ENCODE data around the gene PPA1.
"Not testable (repeated sequence)": the region's sequence is repeated elsewhere in the genome, so short reads cannot be mapped to it uniquely, and the experiment has no call there.

PPA1 gene

GRCh38 chr10:70166394-70166793 lies 66.8 kb downstream of the PPA1 start:
- Histone ChIP-seq H3K9ac (ENCODE audit: low read depth, low read length) (no peak overlapping the region), H3K27ac (ENCODE audit: low read depth, low read length) (no peak overlapping the region), H3K4me3 (ENCODE audit: low read depth, low read length) (no peak overlapping the region), H3K9me3 (ENCODE audit: control insufficient read depth, insufficient read depth, low read length) (no peaks in the 10 kb centered on the region), H3K36me3 (ENCODE audit: control insufficient read depth, insufficient read depth, low read length) (peaks cover 33% of the 10 kb centered on the region), H3K27me3 (ENCODE audit: control insufficient read depth, insufficient read depth, low read length) (no peaks in the 10 kb centered on the region), H3K4me1 (ENCODE audit: control insufficient read depth, insufficient read depth, low read length) (peaks cover 14% of the 10 kb centered on the region; the same call in 1 of the 2 replicates)

GRCh38 chr10:70164163-70164562 lies 69.1 kb downstream of the PPA1 start:
- H3K4me1 ChIP-seq (ENCODE audit: control insufficient read depth, insufficient read depth, low read length) = peaks cover 12% of the 10 kb centered on the region; the same call in 1 of the 2 replicates
- peaks cover 55% of the 10 kb centered on the region for H3K36me3 ChIP-seq (ENCODE audit: control insufficient read depth, insufficient read depth, low read length)
- H3K4me3 ChIP-seq (ENCODE audit: low read depth, low read length) = no peak overlapping the region

GRCh38 chr10:70163448-70163847 lies 69.8 kb downstream of the PPA1 start:
- Histone ChIP-seq H3K27me3 (ENCODE audit: control insufficient read depth, insufficient read depth, low read length) (no peaks in the 10 kb centered on the region), H3K9ac (ENCODE audit: low read depth, low read length) (no peak overlapping the region), H3K4me1 (ENCODE audit: control insufficient read depth, insufficient read depth, low read length) (peaks cover 8% of the 10 kb centered on the region; the same call in 1 of the 2 replicates), H3K27ac (ENCODE audit: low read depth, low read length) (no peak overlapping the region), H3K4me3 (ENCODE audit: low read depth, low read length) (no peak overlapping the region), H3K36me3 (ENCODE audit: control insufficient read depth, insufficient read depth, low read length) (peaks cover 61% of the 10 kb centered on the region), H3K9me3 (ENCODE audit: control insufficient read depth, insufficient read depth, low read length) (no peaks in the 10 kb centered on the region)

More at GRCh38 chr10:70164163-70164562, 69.1 kb downstream of the PPA1 start:
- H3K9me3 ChIP-seq (ENCODE audit: control insufficient read depth, insufficient read depth, low read length) = no peaks in the 10 kb centered on the region
- H3K27ac ChIP-seq (ENCODE audit: low read depth, low read length) = no peak overlapping the region
- no peaks in the 10 kb centered on the region for H3K27me3 ChIP-seq (ENCODE audit: control insufficient read depth, insufficient read depth, low read length)
- no peak overlapping the region for H3K9ac ChIP-seq (ENCODE audit: low read depth, low read length)

GRCh38 chr10:70162892-70163201 lies 70.4 kb downstream of the PPA1 start:
- Histone ChIP-seq H3K27ac (ENCODE audit: low read depth, low read length) (no peak overlapping the region), H3K27me3 (ENCODE audit: control insufficient read depth, insufficient read depth, low read length) (no peaks in the 10 kb centered on the region), H3K9me3 (ENCODE audit: control insufficient read depth, insufficient read depth, low read length) (no peaks in the 10 kb centered on the region), H3K4me3 (ENCODE audit: low read depth, low read length) (no peak overlapping the region), H3K36me3 (ENCODE audit: control insufficient read depth, insufficient read depth, low read length) (peaks cover 64% of the 10 kb centered on the region), H3K9ac (ENCODE audit: low read depth, low read length) (no peak overlapping the region), H3K4me1 (ENCODE audit: control insufficient read depth, insufficient read depth, low read length) (peaks cover 8% of the 10 kb centered on the region; the same call in 1 of the 2 replicates)

- H3K9ac ChIP-seq (ENCODE audit: low read depth, low read length) = no peak overlapping the region
- peaks cover 66% of the 10 kb centered on the region for H3K36me3 ChIP-seq (ENCODE audit: control insufficient read depth, insufficient read depth, low read length)
- H3K27me3 ChIP-seq (ENCODE audit: control insufficient read depth, insufficient read depth, low read length) = no peaks in the 10 kb centered on the region
- no peaks in the 10 kb centered on the region for H3K9me3 ChIP-seq (ENCODE audit: control insufficient read depth, insufficient read depth, low read length)
- no peak overlapping the region for H3K27ac ChIP-seq (ENCODE audit: low read depth, low read length)
- no peak overlapping the region for H3K4me3 ChIP-seq (ENCODE audit: low read depth, low read length)
- H3K4me1 ChIP-seq (ENCODE audit: control insufficient read depth, insufficient read depth, low read length) = peaks cover 8% of the 10 kb centered on the region; the same call in 1 of the 2 replicates
Measured at GRCh38 chr10:70162151-70162891, 70.9 kb downstream of the PPA1 start.

- Histone ChIP-seq H3K4me1 (ENCODE audit: control insufficient read depth, insufficient read depth, low read length) (peaks cover 9% of the 10 kb centered on the region), H3K27ac (ENCODE audit: low read depth, low read length) (no peak overlapping the region), H3K4me3 (ENCODE audit: low read depth, low read length) (no peak overlapping the region), H3K9ac (ENCODE audit: low read depth, low read length) (no peak overlapping the region), H3K27me3 (ENCODE audit: control insufficient read depth, insufficient read depth, low read length) (no peaks in the 10 kb centered on the region), H3K9me3 (ENCODE audit: control insufficient read depth, insufficient read depth, low read length) (no peaks in the 10 kb centered on the region), H3K36me3 (ENCODE audit: control insufficient read depth, insufficient read depth, low read length) (peaks cover 75% of the 10 kb centered on the region)
Measured at GRCh38 chr10:70160798-70161197, 72.4 kb downstream of the PPA1 start.

- H3K27ac ChIP-seq (ENCODE audit: low read depth, low read length); H3K9me3 ChIP-seq (ENCODE audit: control insufficient read depth, insufficient read depth, low read length); H3K9ac ChIP-seq (ENCODE audit: low read depth, low read length); H3K4me3 ChIP-seq (ENCODE audit: low read depth, low read length); H3K27me3 ChIP-seq (ENCODE audit: control insufficient read depth, insufficient read depth, low read length): not testable (repeated sequence)
- peaks cover 78% of the 10 kb centered on the region for H3K36me3 ChIP-seq (ENCODE audit: control insufficient read depth, insufficient read depth, low read length)
- H3K4me1 ChIP-seq (ENCODE audit: control insufficient read depth, insufficient read depth, low read length) = peaks cover 15% of the 10 kb centered on the region
Measured at GRCh38 chr10:70159366-70159765, 73.9 kb downstream of the PPA1 start.

GRCh38 chr10:70158113-70158512 lies 75.1 kb downstream of the PPA1 start:
- no peak overlapping the region for H3K9ac ChIP-seq (ENCODE audit: low read depth, low read length)
- H3K4me1 ChIP-seq (ENCODE audit: control insufficient read depth, insufficient read depth, low read length) = peaks cover 15% of the 10 kb centered on the region
- no peak overlapping the region for H3K4me3 ChIP-seq (ENCODE audit: low read depth, low read length)
- no peak overlapping the region for H3K27ac ChIP-seq (ENCODE audit: low read depth, low read length)
- no peaks in the 10 kb centered on the region for H3K27me3 ChIP-seq (ENCODE audit: control insufficient read depth, insufficient read depth, low read length)
- no peaks in the 10 kb centered on the region for H3K9me3 ChIP-seq (ENCODE audit: control insufficient read depth, insufficient read depth, low read length)
- H3K36me3 ChIP-seq (ENCODE audit: control insufficient read depth, insufficient read depth, low read length) = peaks cover 88% of the 10 kb centered on the region

- Histone ChIP-seq H3K27me3 (ENCODE audit: control insufficient read depth, insufficient read depth, low read length) (no peaks in the 10 kb centered on the region), H3K4me1 (ENCODE audit: control insufficient read depth, insufficient read depth, low read length) (peaks cover 8% of the 10 kb centered on the region), H3K4me3 (ENCODE audit: low read depth, low read length) (no peak overlapping the region), H3K27ac (ENCODE audit: low read depth, low read length) (no peak overlapping the region), H3K9me3 (ENCODE audit: control insufficient read depth, insufficient read depth, low read length) (no peaks in the 10 kb centered on the region), H3K9ac (ENCODE audit: low read depth, low read length) (no peak overlapping the region), H3K36me3 (ENCODE audit: control insufficient read depth, insufficient read depth, low read length) (peaks cover 98% of the 10 kb centered on the region)
Measured at GRCh38 chr10:70155255-70155838, 77.9 kb downstream of the PPA1 start.
